Cerebellar nuclear complex (tissue), 1 donor: ENCODE data around the gene HAUS3.
A peak's percentile ranks its signal among the peaks of the same experiment; 100 is the strongest.
"Not testable (repeated sequence)": the region's sequence is repeated elsewhere in the genome, so short reads cannot be mapped to it uniquely, and the experiment has no call there.

Source experiments
- DNase-seq, 2 experiments: peaks; one replicate each; lab custom pipeline; 2025; lab: John Stamatoyannopoulos, UW

The HAUS3 gene

DNA sequence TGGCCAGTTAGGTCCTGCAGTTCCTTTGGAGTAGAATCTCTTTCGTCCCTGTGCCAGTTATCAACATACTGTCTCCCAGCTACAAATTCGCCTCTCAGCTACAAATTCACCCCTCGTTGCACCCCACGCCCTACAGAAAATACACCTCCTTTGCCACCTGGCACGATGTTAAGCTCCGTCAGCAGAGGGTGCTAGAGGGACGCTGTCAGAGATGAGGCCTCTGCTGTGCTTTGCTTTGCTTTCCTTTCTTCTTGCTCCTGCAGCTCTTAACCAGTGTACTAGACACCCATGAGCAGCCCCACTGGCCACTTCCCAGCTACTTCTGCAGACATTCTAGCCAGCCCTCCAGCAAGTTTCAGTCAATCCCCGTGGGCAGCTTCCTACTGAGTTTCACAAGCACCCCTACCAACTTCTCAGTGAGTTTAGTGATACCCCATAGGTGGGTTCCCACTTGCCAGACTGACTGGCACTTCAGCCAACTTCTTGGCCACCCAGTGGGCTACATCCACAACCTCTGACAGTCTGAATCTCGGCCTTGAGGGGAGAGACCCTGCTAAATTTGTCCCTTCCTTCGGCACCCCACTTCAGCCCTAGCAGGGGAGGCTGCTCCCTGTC, 21.8 kb downstream of the HAUS3 start:
- peak; percentile 16 to 79 for DNase-seq

DNA sequence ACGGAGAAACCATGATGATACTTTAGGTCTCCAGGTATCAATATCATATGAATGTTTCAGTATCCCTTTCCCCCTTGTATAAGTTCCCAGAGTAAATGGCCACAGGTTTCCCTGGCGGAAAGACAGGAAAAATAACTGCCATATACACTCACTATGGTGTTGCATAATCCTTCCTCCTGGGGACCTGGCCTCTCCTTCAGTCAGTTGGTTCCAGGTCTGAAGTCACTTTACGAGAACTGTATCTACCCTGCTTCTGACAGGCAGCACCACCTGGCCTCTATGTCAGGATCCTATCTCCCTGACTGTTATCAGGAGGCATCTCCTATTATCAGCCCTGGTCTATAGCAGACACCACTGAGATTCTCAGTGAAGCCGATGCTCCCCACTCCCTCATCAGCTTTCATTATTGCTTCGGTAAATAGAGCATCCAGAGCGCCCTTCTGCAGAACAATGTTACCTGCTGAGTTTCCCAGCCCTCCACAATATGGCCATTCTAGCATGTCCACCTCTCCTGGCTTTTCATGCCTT, 22.6 kb downstream of the HAUS3 start:
- DNase-seq, result no peak

DNA sequence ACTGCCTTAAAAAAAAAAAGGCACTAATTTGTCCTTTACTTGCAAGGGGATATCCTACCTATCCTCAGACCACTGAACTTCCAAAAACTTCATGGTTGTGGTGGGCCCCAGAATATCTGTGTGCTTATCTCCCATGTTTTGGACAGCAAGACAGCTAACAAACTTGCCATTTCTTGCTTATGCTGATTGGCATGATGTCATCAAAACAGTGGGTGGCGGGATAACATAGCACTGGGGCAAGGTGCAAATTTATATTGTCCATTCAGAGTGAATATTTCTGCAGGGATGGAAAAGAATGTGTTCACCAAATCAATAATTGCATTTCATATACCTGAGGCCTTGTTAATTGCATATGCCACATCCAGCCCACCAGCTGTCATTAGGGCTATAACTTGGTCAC, 23.5 kb downstream of the HAUS3 start:
- DNase-seq, result no peak

DNA sequence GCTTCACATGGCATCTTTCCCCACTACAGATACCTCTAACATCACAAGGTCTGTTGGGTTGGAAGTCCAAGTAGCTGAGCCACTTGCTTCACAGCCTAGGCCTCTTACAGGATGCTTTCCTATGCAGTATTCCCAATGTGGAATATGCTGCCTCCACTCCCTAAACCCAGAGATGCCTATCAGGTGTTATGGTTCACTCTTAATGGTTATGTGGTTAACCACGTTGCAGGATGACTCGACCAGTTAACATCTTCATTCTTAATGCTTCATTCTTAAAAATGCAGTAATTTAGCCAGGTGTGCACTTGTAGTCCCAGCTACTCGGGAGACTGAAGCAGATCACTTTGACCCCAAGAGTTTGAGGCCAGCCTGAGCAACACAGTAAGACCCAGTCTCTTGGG, 24.2 kb downstream of the HAUS3 start:
- DNase-seq, result no peak

DNA sequence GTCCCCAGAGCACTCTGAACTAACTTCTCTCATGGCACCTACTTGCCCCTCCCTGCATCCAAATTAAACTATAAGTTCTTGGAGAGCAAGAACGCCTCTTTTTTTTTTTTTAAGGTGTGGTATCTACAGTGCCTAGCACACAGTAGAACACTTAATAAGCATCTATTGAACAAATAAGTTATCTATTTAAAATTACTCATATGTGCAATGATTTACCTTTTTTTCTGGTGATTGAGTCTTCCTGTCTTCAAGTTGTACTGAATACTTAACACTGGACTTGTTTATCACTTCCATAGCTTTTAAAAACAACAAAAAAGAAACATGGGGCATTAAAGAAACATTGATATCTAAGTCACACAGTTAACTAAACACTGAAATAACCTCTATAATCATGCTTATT, 29.1 kb downstream of the HAUS3 start:
- DNase-seq, result no peak

DNA sequence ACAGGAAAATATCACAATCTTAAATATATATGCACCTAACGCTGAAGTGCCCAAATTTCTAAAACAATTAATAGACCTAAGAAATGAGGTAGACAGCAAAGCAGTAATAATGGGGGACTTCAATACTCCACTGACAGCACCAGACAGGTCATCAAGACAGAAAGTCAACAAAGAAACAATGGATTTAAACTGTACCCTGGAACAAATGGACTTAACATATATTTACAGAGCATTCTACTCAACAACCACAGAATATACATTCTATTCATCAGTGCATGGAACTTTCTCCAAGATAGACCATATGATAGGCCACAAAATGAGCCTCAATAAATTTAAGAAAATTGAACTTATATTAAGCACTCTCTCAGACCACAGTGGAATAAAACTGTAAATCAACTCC, 39.1 kb downstream of the HAUS3 start:
- DNase-seq, result not testable (repeated sequence)

DNA sequence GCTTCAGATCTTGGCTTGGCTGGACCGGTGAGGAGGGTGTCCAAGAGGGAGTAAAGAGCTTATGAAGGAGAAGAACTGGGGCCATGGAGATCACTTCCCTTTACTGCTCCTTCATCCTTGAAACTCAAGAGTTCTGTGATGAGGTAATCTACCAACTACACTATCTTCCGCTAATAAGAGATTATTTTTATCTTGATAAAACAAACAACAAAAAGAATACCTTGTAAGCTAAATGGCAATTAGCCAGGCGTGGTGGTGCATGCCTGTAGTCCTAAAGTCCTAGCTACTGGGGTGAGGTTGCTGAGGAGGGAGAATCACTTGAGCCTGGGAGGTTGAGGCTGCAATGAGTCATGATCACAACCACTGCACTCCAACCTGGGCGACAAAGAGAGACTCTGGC, 47.4 kb downstream of the HAUS3 start:
- DNase-seq, result no peak

DNA sequence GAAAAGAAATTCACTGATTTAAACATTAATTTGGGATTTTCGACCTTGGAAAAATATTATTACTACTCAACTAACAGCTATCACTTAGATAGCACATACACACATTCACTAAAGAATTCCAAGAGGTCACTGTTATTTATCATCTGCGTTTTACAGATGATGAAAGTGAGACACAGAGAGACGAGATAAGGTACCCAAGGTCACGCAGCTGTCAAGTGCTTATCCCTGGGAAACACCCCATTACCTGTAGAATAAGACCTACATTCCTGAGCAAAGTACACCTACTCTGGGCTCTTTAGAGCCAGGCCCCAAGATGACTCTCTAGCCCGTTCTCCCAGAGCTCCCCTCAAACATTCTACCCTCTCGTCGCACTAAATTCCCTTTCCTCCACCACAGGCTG, 48.6 kb downstream of the HAUS3 start:
- DNase-seq, result no peak

DNA sequence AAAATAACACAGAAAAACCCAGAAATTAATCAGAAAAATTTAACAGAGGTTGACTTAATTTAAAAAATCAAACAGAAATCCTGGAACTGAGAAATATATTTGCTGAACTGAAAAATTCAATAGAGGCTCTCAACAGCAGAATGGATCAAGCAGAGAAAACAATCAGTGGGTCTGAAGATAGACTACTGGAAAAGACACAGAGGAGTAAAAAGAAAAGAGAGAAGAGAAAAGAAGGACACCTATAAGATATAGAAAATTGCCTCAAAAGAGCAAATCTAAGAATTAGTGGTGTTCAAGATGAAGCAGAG, 55.1 kb downstream of the HAUS3 start:
- no peak for DNase-seq

DNA sequence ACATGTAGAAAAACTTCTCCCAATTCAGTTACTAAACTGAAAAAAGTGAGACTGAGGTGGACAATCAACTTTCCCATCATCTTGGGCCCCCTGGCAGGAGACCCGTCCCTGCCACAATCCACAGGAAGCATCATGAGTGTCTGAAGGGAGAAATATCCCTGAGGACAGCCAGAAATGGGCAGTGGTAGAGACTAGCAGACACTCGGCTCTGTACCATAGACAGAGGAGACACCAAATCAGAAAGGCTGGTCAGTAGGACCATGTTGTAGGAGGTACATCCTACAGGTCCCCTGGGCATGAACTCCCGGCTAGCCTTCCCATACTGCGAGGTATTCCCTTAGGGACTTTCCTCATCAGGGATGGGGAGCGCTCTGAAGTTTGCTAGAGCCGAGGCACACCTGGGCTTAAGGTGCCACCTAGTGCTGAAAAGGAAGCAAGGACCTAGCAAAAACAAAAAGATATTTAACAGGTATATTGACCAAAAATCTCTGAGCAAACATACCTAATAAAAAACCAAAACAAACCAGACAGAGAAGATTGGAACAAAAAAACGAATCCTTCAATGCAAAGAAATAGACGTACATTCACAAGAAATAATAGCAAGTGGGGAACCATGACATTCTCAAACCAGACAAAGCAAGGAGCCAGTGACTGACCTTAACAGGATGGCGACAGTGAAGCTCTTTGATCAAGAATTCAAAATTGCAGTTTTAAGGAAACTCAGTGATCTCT, 55.6 kb downstream of the HAUS3 start:
- DNase-seq, result no peak

DNA sequence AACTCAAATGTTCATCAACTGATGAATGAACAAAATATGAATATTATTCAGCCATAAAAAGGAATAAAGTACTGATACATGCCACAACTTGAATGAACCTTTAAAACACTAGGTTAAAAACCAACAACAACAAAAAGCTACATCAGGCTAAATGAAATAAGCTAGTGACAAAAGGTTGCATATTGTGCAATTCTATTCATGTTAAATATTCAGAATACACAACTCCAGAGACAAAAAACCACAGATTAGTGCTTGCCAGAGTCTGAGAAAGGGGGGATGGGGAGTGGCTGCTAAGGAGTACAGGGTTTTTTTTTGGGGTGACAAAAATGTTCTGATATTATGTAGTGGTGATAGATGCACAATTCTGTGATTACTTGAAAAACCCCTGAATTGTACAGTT, 58.5 kb downstream of the HAUS3 start:
- DNase-seq, result no peak

DNA sequence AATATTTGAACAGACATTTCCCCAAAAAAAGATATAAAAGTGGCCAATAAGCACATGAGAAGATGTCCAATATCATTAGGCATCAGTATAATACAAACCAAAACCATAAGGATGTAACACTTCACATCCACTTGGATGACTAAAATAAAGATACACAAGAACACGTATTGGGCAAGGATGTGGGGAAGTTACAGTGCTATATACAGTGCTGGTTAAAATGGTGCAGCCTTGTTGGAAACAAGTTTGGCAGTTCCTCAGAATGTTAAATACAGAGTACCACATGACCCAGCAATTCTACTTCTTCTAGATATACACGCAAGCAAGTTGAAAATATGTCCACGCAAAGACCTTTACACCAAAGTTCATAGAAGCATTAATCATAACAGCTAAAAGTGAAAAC, 58.9 kb downstream of the HAUS3 start:
- no peak for DNase-seq

DNA sequence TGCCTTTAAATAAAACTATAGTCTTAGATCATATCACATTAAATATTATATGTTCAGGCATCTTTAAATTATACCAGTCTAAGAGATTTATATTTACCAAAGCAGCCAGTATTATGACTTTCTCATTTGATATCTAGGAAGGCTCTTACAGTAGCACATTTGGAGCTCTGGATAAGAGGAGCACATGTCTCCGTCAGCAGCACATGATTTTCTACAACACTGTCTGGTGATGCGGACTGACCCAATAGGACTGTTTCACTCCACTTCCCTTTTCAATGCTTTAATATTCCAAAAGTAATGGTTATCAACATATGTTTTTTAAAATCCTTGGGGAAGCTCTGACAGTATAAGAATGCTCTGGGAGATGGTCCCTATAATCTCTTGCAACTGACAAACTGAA, 61.5 kb downstream of the HAUS3 start:
- no peak for DNase-seq

DNA sequence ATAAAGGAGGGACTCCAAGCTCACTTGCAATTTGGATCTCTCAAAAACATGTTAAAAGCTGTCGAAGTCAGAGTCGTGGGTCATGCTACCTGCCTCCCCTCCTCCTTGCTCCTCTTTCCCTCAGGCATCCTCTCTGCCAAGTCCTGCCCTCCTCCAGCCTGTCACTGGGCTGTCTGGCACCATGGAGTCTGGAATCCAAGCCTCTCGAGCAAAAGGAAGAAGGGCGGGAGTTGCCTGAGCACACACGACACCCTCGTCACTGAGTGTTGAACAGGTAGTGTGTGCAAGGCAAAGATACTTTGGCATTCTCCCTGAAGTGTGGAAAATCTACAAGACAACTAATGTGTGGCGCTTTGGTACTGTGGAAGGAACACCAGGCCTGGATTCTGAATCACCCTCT, 62.2 kb downstream of the HAUS3 start:
- no peak for DNase-seq

DNA sequence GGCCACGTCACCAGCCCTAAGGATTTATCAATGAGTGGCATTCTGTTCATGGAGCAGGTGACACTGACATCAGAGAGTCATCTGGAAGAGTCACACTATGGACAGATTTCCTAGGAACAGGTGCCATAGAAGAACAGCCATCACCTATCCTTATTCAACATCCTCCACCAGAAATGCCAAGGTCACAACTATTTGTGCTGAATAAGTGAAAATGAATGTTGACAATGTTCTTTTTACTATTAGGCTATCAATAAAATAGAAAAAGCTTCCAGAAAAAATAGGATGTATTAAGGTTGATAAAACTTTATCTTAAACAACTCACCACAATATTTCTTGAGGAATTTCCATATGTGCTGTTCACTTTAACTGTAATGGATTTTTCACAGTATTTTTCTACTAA, 62.9 kb downstream of the HAUS3 start:
- no peak for DNase-seq
